Caco-2 (cell line): ENCODE data around the gene BACH2. TPM values are rescaled to one million over a fixed set of nuclear protein-coding genes. Genes with fewer than 3 reads are reported as not detected.

Experiments
- BruUV-seq: library from RNA; stranded (reverse); fragments of 400-500 nt; replicated peaks from 2 replicates; lab custom pipeline; 2021; lab: Mats Ljungman, UMichigan
- CTCF ChIA-PET: fragments of 300-600 bp; sonication (Branson Sonifier 250); formaldehyde crosslinking; loops from one replicate; lab custom pipeline; 2022; ENCODE audit warnings: antibody characterized with exemption; lab: Charles Lee
- POLR2A ChIA-PET: fragments of 300-600 bp; sonication (Branson Sonifier 250); formaldehyde crosslinking; loops from one replicate; lab custom pipeline; 2022; ENCODE audit warnings: antibody characterized with exemption; lab: Charles Lee
- DNase-seq, 2 experiments: peaks; one replicate each; pipeline versions ENCODE4 v3.0.0 to v3.0.0-alpha.2; 2020 to 2022
- H3K27me3 ChIP-seq: replicated peaks from 2 replicates; pipeline ENCODE4 v1.6.0; 2011; ENCODE audit warnings: low read length; ENCODE audit not compliant: control insufficient read depth, insufficient read depth
- H3K36me3 ChIP-seq: 2 replicates; pipeline ENCODE4 v1.5.1; 2011; ENCODE audit warnings: low read length; ENCODE audit not compliant: control insufficient read depth, insufficient read depth
- H3K4me1 ChIP-seq: fragments of 250-450 bp; sonication (Bioruptor Pico); 2 replicates; pipeline ENCODE4 v1.5.1; 2020; ENCODE audit warnings: mild to moderate bottlenecking
- H3K4me3 ChIP-seq: 2 replicates; pipeline ENCODE4 v1.5.1; 2011; ENCODE audit warnings: low read depth, mild to moderate bottlenecking, control low read depth, low read length
- H3K9me3 ChIP-seq: fragments of 250-450 bp; sonication (Bioruptor Pico); 2 replicates; pipeline ENCODE4 v1.5.1; 2020; ENCODE audit warnings: mild to moderate bottlenecking, moderate library complexity
- H3K27ac Mint-ChIP-seq: one replicate; pipeline ENCODE4 v1.8.0; 2022; ENCODE audit warnings: mixed read lengths; ENCODE audit not compliant: unreplicated experiment
- H3K27me3 Mint-ChIP-seq: one replicate; pipeline ENCODE4 v1.8.0; 2022; ENCODE audit warnings: mixed read lengths; ENCODE audit not compliant: insufficient read depth, unreplicated experiment
- H3K36me3 Mint-ChIP-seq: one replicate; pipeline ENCODE4 v1.8.0; 2022; ENCODE audit warnings: mild to moderate bottlenecking, mixed read lengths; ENCODE audit not compliant: insufficient read depth, unreplicated experiment
- H3K4me1 Mint-ChIP-seq: one replicate; pipeline ENCODE4 v1.8.0; 2022; ENCODE audit warnings: low read depth, mixed read lengths; ENCODE audit not compliant: unreplicated experiment
- H3K4me3 Mint-ChIP-seq: one replicate; pipeline ENCODE4 v1.8.0; 2022; ENCODE audit warnings: mild to moderate bottlenecking, moderate library complexity, mixed read lengths; ENCODE audit not compliant: unreplicated experiment
- H3K9me3 Mint-ChIP-seq: one replicate; pipeline ENCODE4 v1.8.0; 2022; ENCODE audit warnings: mixed read lengths; ENCODE audit not compliant: unreplicated experiment
- CTCF ChIP-seq, 2 experiments: fragments of 200-600 bp in 1 of 2; IDR thresholded peaks; 1 replicate in 1 of 2; 2 replicates in 1 of 2; pipeline versions ENCODE4 v1.5.1 to v1.8.0; 2011 to 2022; ENCODE audit warnings: antibody characterized with exemption in 1 of 2, control low read depth in 1 of 2, inconsistent platforms in 1 of 2, low read depth in 1 of 2, low read length in 1 of 2, mild to moderate bottlenecking in 1 of 2, moderate library complexity in 1 of 2; ENCODE audit not compliant: insufficient read depth in 1 of 2, severe bottlenecking in 1 of 2, unreplicated experiment in 1 of 2
- intact Hi-C: fragments of 100-400 bp; cut with micrococcal nuclease; formaldehyde crosslinking; loops from one replicate; pipeline ENCODE4 v1.10.0; 2022; ENCODE audit not compliant: unreplicated experiment
- total RNA-seq: library from RNA; stranded (reverse); gene quantifications from 2 replicates; pipeline ENCODE4 v1.2.3, GENCODE V29; 2022

The BACH2 gene
- total RNA-seq, 1 experiment from 2014 or later: 0.43 TPM

GRCh38 chr6:90158936-90159335, 137.7 kb downstream of the BACH2 start:
- BruUV-seq: no TSS peak
- DNase-seq: no peak
- POLR2A ChIA-PET: no interaction called here
- Histone ChIP-seq H3K9me3 (no peaks in the 10 kb centered on the region), H3K36me3 (no peaks in the 10 kb centered on the region), H3K4me3 (no peak overlapping the region), H3K4me1 (peaks cover 16% of the 10 kb centered on the region; the same call in 1 of the 2 replicates), H3K27me3 (no peaks in the 10 kb centered on the region)
- intact Hi-C loops: no loop called here
- Mint-ChIP-seq H3K4me1 (peaks cover 22% of the 10 kb centered on the region), H3K9me3 (no peaks in the 10 kb centered on the region), H3K27me3 (no peaks in the 10 kb centered on the region), H3K27ac (no peak overlapping the region), H3K36me3 (no peaks in the 10 kb centered on the region), H3K4me3 (no peak overlapping the region)
- no peak for TF ChIP-seq CTCF (IDR thresholded peaks at IDR 0.05; ENCODE audit: insufficient read depth in 1 of 2, low read depth in 1 of 2, low read length in 1 of 2, severe bottlenecking in 1 of 2, unreplicated experiment in 1 of 2)
- CTCF ChIA-PET: no interaction called here

DNA sequence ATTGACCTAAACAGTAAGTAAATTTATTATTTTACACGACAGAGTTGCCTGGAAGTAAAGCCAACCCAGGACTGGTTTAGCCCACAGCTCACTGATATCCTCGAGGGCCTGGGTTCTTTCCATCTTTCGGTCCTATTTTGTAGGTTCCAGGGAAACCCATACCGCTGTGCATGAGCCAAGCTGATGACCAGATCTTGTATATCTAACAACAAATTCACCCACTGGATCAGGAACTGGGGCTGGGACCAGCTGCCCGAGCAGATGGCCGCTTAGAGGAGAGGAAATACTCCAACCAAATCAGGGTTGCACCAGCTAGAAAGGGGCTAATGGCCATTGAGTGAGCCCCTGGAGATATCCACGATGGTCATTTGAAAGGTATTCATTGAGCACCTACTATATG, 139.2 kb downstream of the BACH2 start:
- CTCF ChIA-PET: no interaction called here
- POLR2A ChIA-PET: no interaction called here
- BruUV-seq: no TSS peak
- no peaks in the 10 kb centered on the region for H3K27me3 ChIP-seq
- Mint-ChIP-seq H3K36me3 (no peaks in the 10 kb centered on the region), H3K4me3 (no peak overlapping the region), H3K27ac (no peak overlapping the region), H3K27me3 (no peaks in the 10 kb centered on the region), H3K9me3 (no peaks in the 10 kb centered on the region), H3K4me1 (peaks cover 22% of the 10 kb centered on the region)
- intact Hi-C loops: no loop called here
- TF ChIP-seq CTCF (IDR thresholded peaks at IDR 0.05; ENCODE audit: insufficient read depth in 1 of 2, low read depth in 1 of 2, low read length in 1 of 2, severe bottlenecking in 1 of 2, unreplicated experiment in 1 of 2): no peak
- no peaks in the 10 kb centered on the region for H3K36me3 ChIP-seq
- no peak overlapping the region for H3K4me3 ChIP-seq
- H3K4me1 ChIP-seq: peaks cover 16% of the 10 kb centered on the region; the same call in 1 of the 2 replicates
- DNase-seq: no peak
- H3K9me3 ChIP-seq: no peaks in the 10 kb centered on the region

DNA sequence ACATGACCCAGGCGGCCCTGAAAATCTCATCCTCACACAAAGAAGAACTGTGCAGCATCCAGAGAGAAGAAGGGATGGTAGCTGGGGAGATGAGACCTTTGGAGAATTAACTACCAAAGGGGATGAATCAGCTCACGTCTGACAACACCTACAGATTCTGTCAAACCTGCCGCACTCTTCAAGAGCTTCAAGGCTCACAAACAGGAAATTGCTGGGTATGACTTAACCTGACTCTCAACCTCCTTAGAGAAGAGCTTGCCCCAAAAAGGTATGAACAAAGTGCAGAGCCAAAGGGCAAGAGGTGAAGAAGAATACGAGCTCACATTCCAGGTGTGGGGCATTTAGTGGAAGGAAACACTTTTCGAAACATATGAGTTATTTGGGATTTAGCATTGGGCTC, 139.8 kb downstream of the BACH2 start:
- BruUV-seq: no TSS peak
- H3K4me1 Mint-ChIP-seq: peaks cover 22% of the 10 kb centered on the region

More for the DNA sequence above, 139.8 kb downstream of the BACH2 start:
- no peak overlapping the region for H3K4me3 ChIP-seq
- CTCF ChIA-PET: no interaction called here
- intact Hi-C loops: no loop called here
- peaks cover 16% of the 10 kb centered on the region; the same call in 1 of the 2 replicates for H3K4me1 ChIP-seq
- H3K9me3 Mint-ChIP-seq: no peaks in the 10 kb centered on the region
- DNase-seq: no peak
- POLR2A ChIA-PET: no interaction called here
- H3K27me3 Mint-ChIP-seq: no peaks in the 10 kb centered on the region
- no peak overlapping the region for H3K27ac Mint-ChIP-seq
- H3K4me3 Mint-ChIP-seq: no peak overlapping the region
- H3K36me3 Mint-ChIP-seq: no peaks in the 10 kb centered on the region
- TF ChIP-seq CTCF (IDR thresholded peaks at IDR 0.05; ENCODE audit: insufficient read depth in 1 of 2, low read depth in 1 of 2, low read length in 1 of 2, severe bottlenecking in 1 of 2, unreplicated experiment in 1 of 2): no peak
- no peaks in the 10 kb centered on the region for H3K27me3 ChIP-seq
- H3K36me3 ChIP-seq: no peaks in the 10 kb centered on the region
- no peaks in the 10 kb centered on the region for H3K9me3 ChIP-seq
